HG02588 (cell line): ENCODE data around the gene SCARF1.

Experiments
- ATAC-seq: cut with Tn5 transposase; IDR thresholded peaks from one replicate; pipeline ENCODE4 v1.9.1; 2021; ENCODE audit warnings: mild to moderate bottlenecking, moderate library complexity; ENCODE audit not compliant: unreplicated experiment

Gene SCARF1

DNA sequence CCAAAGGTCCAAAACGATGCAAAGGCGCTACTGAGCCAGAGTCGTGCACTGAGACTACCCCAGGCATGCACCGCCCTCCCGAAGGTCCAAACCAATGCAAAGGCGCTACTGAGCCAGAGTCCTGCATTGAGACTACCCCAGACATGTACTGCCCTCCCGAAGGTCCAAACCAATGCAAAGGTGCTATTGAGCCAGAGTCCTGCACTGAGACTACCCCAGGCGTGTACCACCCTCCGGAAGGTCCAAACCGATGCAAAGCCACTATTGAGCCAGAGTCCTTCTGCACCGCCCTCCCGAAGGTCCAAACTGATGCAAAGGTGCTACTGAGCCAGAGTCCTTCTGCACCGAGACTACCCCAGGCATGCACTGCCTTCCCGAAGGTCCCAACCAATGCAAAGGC lies 44.0 kb downstream of the SCARF1 start:
- no peak for ATAC-seq

DNA sequence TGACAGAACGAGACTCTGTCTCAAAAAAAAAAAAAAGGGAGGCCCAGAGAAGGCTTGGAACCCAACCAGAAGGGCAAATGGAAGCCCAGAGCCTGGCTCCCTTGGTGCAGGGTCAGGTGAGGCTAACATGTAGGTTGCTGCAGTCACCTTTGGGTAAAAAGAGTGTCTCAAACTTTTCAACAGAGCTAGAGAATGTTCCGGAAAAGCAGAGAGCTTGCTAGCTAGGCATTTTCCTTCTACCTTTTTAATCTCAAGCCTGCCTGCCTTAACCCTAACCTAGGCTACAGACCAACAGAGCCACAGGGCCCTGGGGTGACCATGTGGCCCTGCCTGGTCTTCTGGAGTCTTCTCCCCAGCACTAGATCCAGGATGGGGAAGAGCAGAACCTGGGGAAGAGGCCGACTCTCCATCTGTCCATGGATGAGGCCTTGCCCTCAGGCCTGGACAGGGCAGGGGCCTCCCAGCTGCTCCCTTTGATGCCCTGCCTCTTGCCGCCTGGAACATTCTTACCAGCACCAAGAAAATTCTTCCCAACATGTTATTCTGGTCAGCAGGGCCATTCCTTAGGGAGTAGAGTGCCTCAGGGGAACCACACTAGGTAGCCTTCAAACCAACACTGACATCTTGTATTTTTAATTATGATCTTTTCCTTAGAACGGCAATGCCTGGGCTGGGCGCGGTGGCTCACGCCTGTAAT lies 47.0 kb downstream of the SCARF1 start:
- ATAC-seq, result no peak

DNA sequence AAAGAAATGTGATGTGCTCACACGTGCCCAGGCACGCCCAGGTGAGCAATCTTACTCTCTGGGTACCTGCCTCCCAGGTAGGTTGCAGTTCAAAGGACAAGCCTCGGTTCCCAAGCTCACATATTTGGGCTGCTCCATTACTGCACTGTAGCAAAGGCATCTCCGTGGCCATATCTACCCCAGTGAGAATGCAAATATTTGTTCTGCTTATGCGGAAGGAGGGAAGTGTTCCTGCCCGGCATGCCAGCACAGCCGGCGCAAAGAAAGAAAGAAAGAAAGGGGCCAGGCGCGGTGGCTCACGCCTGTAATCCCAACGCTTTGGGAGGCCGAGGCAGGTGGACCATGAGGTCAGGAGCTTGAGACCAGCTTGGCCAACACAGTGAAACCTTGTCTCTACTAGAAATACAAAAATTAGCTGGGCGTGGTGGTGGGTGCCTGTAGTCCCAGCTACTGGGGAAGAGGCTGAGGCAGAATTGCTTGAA lies 47.6 kb downstream of the SCARF1 start:
- ATAC-seq, result no peak

DNA sequence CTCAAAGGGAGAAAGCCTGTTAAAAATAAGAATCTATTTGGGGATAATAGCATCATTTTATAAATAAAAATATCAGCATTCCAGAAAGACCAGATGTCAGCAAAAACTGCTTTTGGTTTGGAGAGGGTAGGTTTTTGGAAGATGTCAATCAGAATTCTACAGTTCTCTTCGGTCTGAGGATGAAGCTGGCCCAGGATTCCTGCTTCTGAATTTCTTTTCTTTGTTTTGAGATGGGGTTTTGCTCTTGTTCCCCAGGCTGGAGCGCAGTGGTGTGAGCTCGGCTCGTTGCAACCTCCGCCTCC lies 52.0 kb downstream of the SCARF1 start:
- no peak for ATAC-seq

DNA sequence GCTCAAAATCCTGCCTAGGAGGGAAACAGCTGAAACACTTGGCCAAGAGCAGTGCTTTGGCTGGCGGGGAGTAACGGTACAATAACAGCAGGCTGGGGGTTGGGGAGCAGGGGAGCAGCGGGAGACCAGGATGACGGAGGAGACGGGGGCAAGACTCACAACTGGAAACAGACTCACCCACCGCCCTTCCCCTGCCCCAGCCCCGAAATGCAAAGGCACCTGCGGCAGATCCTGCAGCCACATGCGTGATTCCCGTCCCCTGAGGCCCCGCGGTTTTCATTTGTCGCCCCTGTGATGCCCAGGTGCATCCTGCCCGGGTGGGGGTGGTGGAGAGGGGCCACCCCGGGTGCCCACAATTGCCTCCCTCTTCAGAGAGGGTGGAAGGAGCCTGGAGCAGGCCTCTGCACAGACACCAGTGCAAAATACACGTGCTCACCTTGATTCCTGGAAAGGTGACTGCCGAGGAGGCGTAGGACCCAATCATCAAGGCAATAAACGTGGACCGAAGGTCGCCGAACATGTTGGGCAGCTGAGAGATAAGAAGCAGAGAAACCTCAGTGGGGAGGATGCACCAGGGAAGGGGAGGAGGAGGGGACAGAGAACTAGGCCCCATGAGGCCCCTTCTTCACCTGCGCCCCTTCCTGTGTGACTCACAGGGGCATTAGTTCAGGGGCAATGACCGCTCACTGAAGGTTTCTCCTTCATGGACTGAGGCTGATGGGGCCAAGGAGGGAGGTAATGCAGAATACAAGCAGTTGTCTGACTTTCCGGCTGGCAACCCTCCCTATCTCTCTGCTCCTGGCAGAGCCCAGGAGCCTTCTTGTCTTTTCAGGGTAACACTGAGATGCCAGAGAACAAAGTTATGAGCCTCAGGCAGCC lies 52.5 kb downstream of the SCARF1 start:
- peak; percentile 69 for ATAC-seq

DNA sequence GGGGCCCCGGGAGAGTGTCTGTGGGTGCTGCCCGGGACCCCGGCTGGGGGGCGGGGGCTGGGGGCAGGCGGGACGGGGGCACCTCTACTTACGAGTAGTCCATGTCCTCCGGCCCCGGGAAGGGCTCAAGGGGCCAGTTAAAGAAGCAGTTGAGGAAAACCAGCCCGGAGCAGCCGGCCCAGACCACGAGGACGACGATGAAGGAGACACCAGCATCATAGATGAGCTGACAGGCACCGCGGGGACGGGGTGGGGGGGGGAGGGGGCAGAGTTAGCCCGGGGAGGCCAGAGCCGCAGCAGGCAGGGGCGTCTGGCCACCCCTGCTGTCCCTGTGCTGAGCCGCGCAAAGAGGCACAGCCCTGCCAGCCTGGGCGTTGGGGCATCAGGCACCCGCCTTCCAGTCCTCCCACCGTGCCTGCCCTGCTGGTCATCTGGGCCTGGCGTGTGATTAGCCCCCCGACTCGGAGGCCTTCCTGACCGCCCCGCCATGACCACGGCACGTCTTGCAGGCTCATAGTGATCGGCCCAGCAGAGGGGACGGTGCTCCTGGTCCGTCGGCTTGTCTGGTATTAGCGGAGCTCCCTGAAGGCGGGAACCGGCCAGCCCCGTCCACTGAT lies 54.0 kb downstream of the SCARF1 start:
- no peak for ATAC-seq

DNA sequence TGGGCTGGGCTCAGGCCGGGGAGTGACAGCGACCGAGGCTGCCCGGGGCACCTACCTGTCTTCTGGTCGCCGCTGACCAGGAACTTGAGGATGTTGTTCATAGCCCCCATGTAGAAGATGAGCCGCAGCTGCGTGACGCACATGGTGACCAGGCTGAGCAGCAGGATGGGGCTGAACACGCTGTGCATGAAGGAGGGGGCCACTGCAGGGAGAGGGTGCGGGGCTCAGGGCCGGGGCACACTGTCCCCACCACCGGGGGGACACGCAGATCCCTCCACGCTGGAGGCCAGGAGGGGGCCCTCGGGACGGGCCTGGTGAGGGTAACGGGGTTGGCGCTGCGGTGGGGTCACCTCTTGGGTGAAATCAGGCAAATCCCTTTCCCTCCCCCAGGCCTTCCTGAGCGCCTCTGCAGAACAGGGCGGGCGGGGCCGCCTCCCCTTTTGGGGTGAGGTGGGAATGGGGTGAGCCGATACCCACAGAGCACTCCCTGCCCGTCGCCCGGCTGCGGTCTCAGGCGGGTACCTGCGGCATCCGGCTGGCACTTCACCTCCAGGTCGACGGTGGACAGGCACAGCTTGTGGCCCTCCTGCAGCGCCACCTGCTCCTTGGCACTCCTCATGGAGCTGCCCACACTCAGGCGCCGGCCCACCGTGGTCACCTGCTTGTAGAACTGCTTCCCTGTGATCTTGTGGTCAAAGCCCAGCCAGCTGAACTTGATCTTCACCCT lies 54.6 kb downstream of the SCARF1 start:
- no peak for ATAC-seq

DNA sequence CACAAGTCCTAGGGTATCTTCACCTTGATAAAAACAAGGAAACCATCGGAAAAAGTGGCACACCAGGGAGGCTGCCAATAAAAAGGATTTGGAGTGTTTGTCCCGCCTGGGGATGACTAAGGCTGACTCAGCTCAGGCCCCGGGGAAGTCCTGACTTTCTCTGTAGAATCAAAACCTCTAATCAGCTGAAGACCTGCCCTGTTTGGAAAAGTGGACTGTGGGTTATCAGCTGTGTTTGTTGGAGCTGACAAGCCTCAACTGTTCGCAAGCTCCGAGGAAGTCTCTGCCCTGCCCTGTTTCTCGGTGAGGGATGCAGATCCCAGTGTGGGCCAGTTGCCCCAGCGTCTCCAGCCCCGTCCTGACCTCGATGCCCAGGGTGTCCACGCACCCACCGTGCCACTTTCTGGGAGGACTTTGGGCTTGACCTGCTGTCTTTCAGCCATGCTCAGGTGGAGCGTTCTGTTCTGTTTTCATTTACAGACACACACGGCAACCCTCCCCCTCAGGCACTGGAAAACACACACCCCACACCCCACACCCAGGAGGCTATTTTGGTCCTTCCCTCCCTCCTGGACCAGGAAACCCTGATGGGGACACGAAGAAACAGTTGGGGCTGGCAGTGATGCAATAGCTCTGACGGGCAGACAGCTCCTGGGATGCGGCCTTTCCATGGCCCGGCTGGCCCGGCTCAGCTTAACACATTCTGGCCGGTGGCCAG lies 55.3 kb downstream of the SCARF1 start:
- no peak for ATAC-seq

DNA sequence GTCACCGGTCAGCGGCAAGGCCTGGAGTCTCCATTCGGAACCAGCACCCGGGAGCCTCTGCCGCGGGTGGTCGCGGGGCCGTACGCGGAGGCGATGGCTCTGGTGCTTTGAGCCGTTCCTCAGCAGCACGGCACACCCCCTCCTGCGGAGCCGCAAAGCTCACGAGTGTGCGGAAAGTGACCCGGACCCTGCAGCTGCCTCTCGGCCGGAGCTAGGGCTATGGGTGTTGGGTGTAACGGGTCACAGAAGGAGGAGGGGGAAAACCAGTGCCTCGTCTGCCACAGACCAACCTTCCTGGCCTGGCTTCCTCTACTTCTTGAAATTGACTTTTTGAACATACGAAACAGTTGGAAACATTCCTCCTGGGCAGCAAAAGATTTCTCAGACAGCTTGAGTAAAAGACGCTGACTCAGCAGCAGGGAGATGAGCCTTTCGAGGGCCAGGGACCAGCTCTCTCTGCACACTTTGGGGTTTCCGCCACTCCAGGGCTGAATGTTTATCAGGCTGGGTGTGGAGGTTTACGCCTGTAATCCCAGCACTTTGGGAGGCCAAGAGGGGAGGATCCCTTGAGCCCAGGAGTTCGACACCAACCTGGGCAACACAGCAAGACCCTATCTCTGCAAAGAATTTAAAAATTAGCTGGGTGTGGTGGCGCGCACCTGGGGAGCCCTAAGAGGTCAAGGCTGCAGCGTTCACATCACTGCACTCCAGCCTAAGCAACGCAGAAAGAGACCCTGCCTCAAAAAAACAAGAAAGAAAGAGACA lies 56.5 kb downstream of the SCARF1 start:
- no peak for ATAC-seq

DNA sequence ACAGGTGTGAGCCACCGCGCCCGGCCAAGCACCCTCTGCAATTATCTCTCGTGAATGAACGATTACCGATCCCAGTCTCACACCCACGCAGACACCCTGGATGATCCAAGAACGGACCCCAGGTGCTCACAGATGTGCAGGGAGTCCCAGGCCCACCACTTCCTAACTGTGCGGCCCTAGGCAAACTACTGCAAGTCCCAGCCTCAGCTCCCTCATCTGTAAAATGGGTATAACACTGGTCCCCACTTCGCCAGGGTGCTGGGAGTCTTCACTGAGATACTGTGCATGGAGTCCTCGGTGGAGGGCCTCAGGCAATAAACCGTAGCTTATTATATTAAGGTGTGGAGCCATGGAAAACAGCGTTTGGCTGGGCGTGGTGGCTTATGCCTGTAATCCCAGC lies 61.4 kb downstream of the SCARF1 start:
- ATAC-seq, result no peak
